Measurements from ENCODE around the gene TMC5. TPM values are rescaled to one million over a fixed set of nuclear protein-coding genes. Genes with fewer than 3 reads are reported as not detected.

TMC5 gene
- total and polyA plus RNA-seq, 4 donors: 0.50 to 1.2 (median 0.83) TPM

- TF ChIP-seq REST (IDR thresholded peaks at IDR 0.05): no peak
- DNase-seq (ENCODE audit: low spot score): no peak
- no peak overlapping the region for H3K4me3 ChIP-seq (ENCODE audit: low read depth in 1 of 3, low read length in 3 of 3)
- no peaks in the 10 kb centered on the region for H3K4me1 ChIP-seq (ENCODE audit: control insufficient read depth in 4 of 4, insufficient read depth in 4 of 4, low read length in 3 of 4)
- H3K9ac ChIP-seq (ENCODE audit: low read depth in 1 of 2, low read length in 2 of 2): no peak overlapping the region
- no peaks in the 10 kb centered on the region for H3K27me3 ChIP-seq (ENCODE audit: control insufficient read depth in 4 of 4, insufficient read depth in 4 of 4, low read length in 3 of 4)
- no peaks in the 10 kb centered on the region for H3K36me3 ChIP-seq (ENCODE audit: control insufficient read depth in 4 of 4, insufficient read depth in 3 of 4, low read depth in 1 of 4, low read length in 3 of 4)
- no peak overlapping the region for H3K27ac ChIP-seq (ENCODE audit: low read depth in 1 of 2, low read length in 2 of 2)
- no peaks in the 10 kb centered on the region for H3K9me3 ChIP-seq (ENCODE audit: control insufficient read depth in 4 of 4, low read length in 3 of 4)
- 77% methylated on average over 5 of the region's 5 CpGs for WGBS
Measured at GRCh38 chr16:19474617-19475016, 56.9 kb downstream of the TMC5 start.

- DNase-seq (ENCODE audit: low spot score): no peak
- TF ChIP-seq GABPA (IDR thresholded peaks at IDR 0.05 in 1 of 2, conservative IDR thresholded peaks at IDR 0.05 in 1 of 2) (no peak), REST (IDR thresholded peaks at IDR 0.05) (no peak), JUND (IDR thresholded peaks at IDR 0.05) (no peak), SP1 (IDR thresholded peaks at IDR 0.05) (no peak), TAF1 (conservative IDR thresholded peaks at IDR 0.05) (no peak), RXRA (IDR thresholded peaks at IDR 0.05) (no peak), MAX (IDR thresholded peaks at IDR 0.05) (no peak), HNF4A (conservative IDR thresholded peaks at IDR 0.05) (no peak), ZBTB33 (IDR thresholded peaks at IDR 0.05) (no peak), NR2F2 (IDR thresholded peaks at IDR 0.05) (no peak), EGR1 (IDR thresholded peaks at IDR 0.05; ENCODE audit: low read depth in 2 of 2) (no peak), FOXA2 (IDR thresholded peaks at IDR 0.05) (no peak), YY1 (IDR thresholded peaks at IDR 0.05) (no peak), ATF3 (IDR thresholded peaks at IDR 0.05) (no peak), CTCF (IDR thresholded peaks at IDR 0.05; ENCODE audit: low read depth, low read length, missing input control) (no peak), HNF4G (IDR thresholded peaks at IDR 0.05) (no peak), RAD21 (IDR thresholded peaks at IDR 0.05) (no peak), FOXA1 (IDR thresholded peaks at IDR 0.05) (no peak)
- Histone ChIP-seq H3K27me3 (ENCODE audit: control insufficient read depth in 4 of 4, insufficient read depth in 4 of 4, low read length in 3 of 4) (no peaks in the 10 kb centered on the region), H3K9ac (ENCODE audit: low read depth in 1 of 2, low read length in 2 of 2) (no peak overlapping the region), H3K36me3 (ENCODE audit: control insufficient read depth in 4 of 4, insufficient read depth in 3 of 4, low read depth in 1 of 4, low read length in 3 of 4) (no peaks in the 10 kb centered on the region), H3K9me3 (ENCODE audit: control insufficient read depth in 4 of 4, low read length in 3 of 4) (no peaks in the 10 kb centered on the region), H3K4me1 (ENCODE audit: control insufficient read depth in 4 of 4, insufficient read depth in 4 of 4, low read length in 3 of 4) (no peaks in the 10 kb centered on the region), H3K27ac (ENCODE audit: low read depth in 1 of 2, low read length in 2 of 2) (no peak overlapping the region), H3K4me3 (ENCODE audit: low read depth in 1 of 3, low read length in 3 of 3) (no peak overlapping the region)
- WGBS: 80% methylated on average over 1 of the region's 1 CpG
Measured at GRCh38 chr16:19478505-19478904, 60.8 kb downstream of the TMC5 start.

All from liver (tissue), 9 donors.